Uterus (tissue), 2 donors: Measurements from ENCODE around the gene TNS4.

ENCODE experiments used
- CTCF ChIP-seq, 4 experiments: fragments of 200-600 bp in 2 of 4; fragments of 450-650 bp in 2 of 4; sonication (generic) in 2 of 4; IDR thresholded peaks; one replicate each; pipeline ENCODE4 v1.5.1; 2016 to 2019; ENCODE audit warnings: antibody characterized with exemption in 4 of 4, mild to moderate bottlenecking in 2 of 4, moderate library complexity in 1 of 4
- POLR2A ChIP-seq, 2 donors: fragments of 450-650 bp; IDR thresholded peaks; one replicate each; pipeline ENCODE4 v1.6.1; 2016; ENCODE audit warnings: antibody characterized with exemption in 2 of 2, mild to moderate bottlenecking in 1 of 2, moderate library complexity in 1 of 2

- TF ChIP-seq CTCF (IDR thresholded peaks at IDR 0.05) (peak in 2 of 4 experiments; percentile 9 to 30), POLR2A (IDR thresholded peaks at IDR 0.05) (no peak)
These were observed 58.8 kb downstream of the TNS4 start for GRCh38 chr17:40442392-40443195.
